ENCODE results near the gene SLC49A3.

SLC49A3 gene

DNA sequence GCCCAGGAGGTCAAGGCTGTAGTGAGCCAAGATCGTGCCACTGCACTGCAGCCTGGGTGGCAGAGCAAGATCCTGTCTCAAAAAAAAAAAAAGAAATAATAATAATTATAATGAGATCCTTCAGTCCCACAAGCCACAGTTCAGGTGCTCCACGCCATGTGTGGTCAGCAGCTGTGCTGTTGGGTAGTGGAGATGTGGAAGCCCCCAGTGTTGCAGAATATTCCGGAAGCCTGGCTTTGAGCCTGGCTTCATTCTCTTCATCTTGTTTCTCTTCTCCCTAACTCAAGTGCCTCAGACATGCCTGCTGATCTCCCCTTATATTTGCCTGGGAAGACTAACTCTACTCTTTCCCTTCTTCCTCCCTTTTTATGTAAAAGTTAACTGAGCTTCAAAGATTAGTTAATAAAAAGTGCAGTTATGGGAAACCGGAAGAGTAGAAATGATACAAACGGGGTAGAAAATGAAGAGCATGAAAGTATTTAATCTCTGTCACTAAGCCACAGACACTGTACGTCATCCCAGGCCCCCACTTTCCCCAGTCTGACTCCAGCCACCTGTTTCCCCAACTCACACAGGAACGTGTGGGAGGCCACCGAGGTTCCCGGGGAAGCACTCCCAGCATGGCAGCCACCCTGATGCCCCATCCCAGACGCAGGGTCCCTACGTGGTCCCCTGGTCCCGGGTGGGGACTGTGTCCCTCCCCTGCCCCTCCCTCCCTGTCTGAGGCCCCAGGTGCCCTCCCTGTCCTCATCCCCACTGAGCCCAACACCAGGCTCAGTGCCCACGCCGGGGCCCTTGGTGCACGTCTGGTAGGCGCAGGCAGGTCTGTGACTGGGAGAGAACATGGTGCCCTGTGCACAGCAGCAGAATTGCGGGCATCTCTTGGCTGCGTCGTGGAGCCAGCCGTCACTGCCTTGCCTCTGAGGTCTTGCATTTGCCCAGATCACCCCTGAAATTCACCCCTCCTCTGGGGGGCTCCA lies 40.7 kb upstream of the SLC49A3 start:
- H3K4me1 ChIP-seq (ENCODE audit: control insufficient read depth, insufficient read depth, low read length), result no peaks in the 10 kb centered on the region
- H3K27ac ChIP-seq (ENCODE audit: low read depth, low read length), result no peak overlapping the region
- no peaks in the 10 kb centered on the region for H3K27me3 ChIP-seq (ENCODE audit: control insufficient read depth, insufficient read depth, low read length)
- no peak overlapping the region for H3K4me3 ChIP-seq (ENCODE audit: low read length)
- H3K36me3 ChIP-seq (ENCODE audit: control insufficient read depth, insufficient read depth, low read length), result peaks cover 13% of the 10 kb centered on the region
- no peak overlapping the region for H3K9ac ChIP-seq (ENCODE audit: low read length)

- no peak overlapping the region for H3K27ac ChIP-seq (ENCODE audit: low read depth, low read length)
- H3K4me1 ChIP-seq (ENCODE audit: control insufficient read depth, insufficient read depth, low read length), result no peaks in the 10 kb centered on the region
- peaks cover 2% of the 10 kb centered on the region for H3K36me3 ChIP-seq (ENCODE audit: control insufficient read depth, insufficient read depth, low read length)
- no peaks in the 10 kb centered on the region for H3K27me3 ChIP-seq (ENCODE audit: control insufficient read depth, insufficient read depth, low read length)
- H3K4me3 ChIP-seq (ENCODE audit: low read length), result no peak overlapping the region
- H3K9ac ChIP-seq (ENCODE audit: low read length), result no peak overlapping the region
These were observed 38.6 kb upstream of the SLC49A3 start for GRCh38 chr4:727576-727975.

DNA sequence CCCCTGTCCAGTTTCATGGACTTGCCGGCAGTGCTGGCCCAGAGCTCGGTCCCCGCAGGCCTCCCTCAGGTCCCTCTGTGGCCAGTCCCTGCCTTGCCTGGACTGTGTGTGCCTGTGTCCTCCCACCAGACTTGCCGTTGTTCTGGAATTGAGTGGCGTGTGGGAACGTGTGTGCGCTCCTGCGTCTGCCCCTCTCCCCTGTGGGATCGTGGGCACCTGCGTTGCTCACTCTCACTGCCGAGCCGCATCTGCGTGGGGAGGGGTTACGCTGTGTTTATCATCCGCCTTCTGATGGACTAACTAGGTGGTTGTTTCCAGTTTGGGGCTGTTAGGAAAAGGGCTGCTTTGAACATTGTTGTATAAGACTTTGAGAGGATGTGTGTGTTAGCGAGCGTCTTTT lies 37.9 kb upstream of the SLC49A3 start:
- H3K27me3 ChIP-seq (ENCODE audit: control insufficient read depth, insufficient read depth, low read length), result no peaks in the 10 kb centered on the region
- H3K4me1 ChIP-seq (ENCODE audit: control insufficient read depth, insufficient read depth, low read length), result no peaks in the 10 kb centered on the region
- no peak overlapping the region for H3K27ac ChIP-seq (ENCODE audit: low read depth, low read length)
- no peak overlapping the region for H3K9ac ChIP-seq (ENCODE audit: low read length)
- H3K36me3 ChIP-seq (ENCODE audit: control insufficient read depth, insufficient read depth, low read length), result no peaks in the 10 kb centered on the region
- H3K4me3 ChIP-seq (ENCODE audit: low read length), result no peak overlapping the region

DNA sequence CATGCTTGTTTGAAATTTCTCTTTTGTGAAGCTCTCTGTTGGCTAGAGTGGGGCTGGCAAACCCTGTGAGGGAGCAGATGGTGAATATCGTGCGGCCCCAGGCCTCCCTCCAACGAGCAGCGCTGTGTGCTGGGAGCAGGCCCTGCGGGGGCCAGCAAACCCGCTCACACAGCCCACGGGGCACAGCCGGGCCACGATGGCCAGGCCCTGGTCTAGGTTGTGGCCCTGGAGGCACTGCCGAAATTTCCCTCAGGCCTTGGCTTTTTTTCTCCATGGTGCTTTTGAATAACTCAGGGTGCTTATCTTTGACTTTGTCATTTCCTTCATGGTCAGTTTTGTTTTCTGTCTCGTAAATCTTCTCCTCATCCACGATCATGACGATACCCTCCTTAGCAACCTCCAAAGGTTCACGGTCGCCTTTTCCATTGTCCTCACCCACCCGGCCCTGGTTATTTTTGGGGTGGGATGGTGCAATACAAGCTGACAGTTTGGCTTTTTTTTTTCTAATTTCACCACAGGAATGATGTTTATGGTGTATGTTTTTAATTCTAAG lies 37.4 kb upstream of the SLC49A3 start:
- no peaks in the 10 kb centered on the region for H3K27me3 ChIP-seq (ENCODE audit: control insufficient read depth, insufficient read depth, low read length)
- no peak overlapping the region for H3K9ac ChIP-seq (ENCODE audit: low read length)
- no peaks in the 10 kb centered on the region for H3K4me1 ChIP-seq (ENCODE audit: control insufficient read depth, insufficient read depth, low read length)
- H3K36me3 ChIP-seq (ENCODE audit: control insufficient read depth, insufficient read depth, low read length), result no peaks in the 10 kb centered on the region
- no peak overlapping the region for H3K27ac ChIP-seq (ENCODE audit: low read depth, low read length)
- no peak overlapping the region for H3K4me3 ChIP-seq (ENCODE audit: low read length)

DNA sequence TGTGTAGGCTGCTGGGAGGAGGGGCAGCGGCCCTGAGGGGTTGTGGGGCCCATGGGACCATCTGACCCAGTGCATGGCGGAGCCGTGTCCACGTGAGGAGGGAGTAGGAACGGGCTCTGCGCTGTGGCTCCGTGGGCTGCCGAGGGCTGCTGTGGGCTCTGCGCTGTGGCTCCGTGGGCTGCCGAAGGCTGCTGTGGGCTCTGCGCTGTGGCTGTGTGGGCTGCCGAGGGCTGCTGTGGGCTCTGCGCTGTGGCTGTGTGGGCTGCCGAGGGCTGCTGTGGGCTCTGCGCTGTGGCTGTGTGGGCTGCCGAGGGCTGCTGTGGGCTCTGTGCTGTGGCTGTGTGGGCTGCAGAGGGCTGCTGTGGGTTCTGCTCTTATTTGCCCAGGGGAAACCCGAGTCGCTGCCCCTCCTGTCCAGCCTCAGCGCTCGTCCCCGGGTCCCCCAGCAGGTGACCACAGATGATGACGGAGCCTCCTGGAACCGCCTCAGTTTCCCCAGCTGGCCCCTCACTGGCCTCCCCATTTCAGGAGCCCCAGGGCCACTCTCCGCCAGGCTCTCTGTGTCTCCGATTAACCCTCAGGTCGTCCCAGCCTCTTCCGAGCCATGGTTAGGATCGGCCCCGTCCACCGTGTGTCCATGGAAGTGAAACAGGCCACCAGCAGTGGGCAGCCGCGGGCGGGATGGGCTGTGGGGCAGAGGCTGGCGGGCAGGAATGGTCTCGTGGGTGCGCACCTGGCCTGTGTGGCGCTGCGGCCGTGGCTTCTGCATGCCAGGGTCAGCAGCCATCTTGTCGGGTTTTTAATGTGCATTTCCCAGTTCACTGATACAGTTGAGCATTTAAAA lies 36.7 kb upstream of the SLC49A3 start:
- Histone ChIP-seq H3K27me3 (ENCODE audit: control insufficient read depth, insufficient read depth, low read length) (no peaks in the 10 kb centered on the region), H3K4me3 (ENCODE audit: low read length) (no peak overlapping the region), H3K9ac (ENCODE audit: low read length) (no peak overlapping the region), H3K4me1 (ENCODE audit: control insufficient read depth, insufficient read depth, low read length) (no peaks in the 10 kb centered on the region), H3K36me3 (ENCODE audit: control insufficient read depth, insufficient read depth, low read length) (no peaks in the 10 kb centered on the region), H3K27ac (ENCODE audit: low read depth, low read length) (no peak overlapping the region)

GRCh38 chr4:723751-724530 lies 35.0 kb upstream of the SLC49A3 start:
- no peak overlapping the region for H3K4me3 ChIP-seq (ENCODE audit: low read length)
- H3K9ac ChIP-seq (ENCODE audit: low read length), result no peak overlapping the region
- no peaks in the 10 kb centered on the region for H3K4me1 ChIP-seq (ENCODE audit: control insufficient read depth, insufficient read depth, low read length)
- H3K27ac ChIP-seq (ENCODE audit: low read depth, low read length), result no peak overlapping the region
- no peaks in the 10 kb centered on the region for H3K27me3 ChIP-seq (ENCODE audit: control insufficient read depth, insufficient read depth, low read length)
- H3K36me3 ChIP-seq (ENCODE audit: control insufficient read depth, insufficient read depth, low read length), result no peaks in the 10 kb centered on the region

GRCh38 chr4:722851-723360 lies 34.0 kb upstream of the SLC49A3 start:
- Histone ChIP-seq H3K27me3 (ENCODE audit: control insufficient read depth, insufficient read depth, low read length) (no peaks in the 10 kb centered on the region), H3K36me3 (ENCODE audit: control insufficient read depth, insufficient read depth, low read length) (no peaks in the 10 kb centered on the region), H3K4me1 (ENCODE audit: control insufficient read depth, insufficient read depth, low read length) (no peaks in the 10 kb centered on the region), H3K4me3 (ENCODE audit: low read length) (no peak overlapping the region), H3K9ac (ENCODE audit: low read length) (no peak overlapping the region), H3K27ac (ENCODE audit: low read depth, low read length) (no peak overlapping the region)

DNA sequence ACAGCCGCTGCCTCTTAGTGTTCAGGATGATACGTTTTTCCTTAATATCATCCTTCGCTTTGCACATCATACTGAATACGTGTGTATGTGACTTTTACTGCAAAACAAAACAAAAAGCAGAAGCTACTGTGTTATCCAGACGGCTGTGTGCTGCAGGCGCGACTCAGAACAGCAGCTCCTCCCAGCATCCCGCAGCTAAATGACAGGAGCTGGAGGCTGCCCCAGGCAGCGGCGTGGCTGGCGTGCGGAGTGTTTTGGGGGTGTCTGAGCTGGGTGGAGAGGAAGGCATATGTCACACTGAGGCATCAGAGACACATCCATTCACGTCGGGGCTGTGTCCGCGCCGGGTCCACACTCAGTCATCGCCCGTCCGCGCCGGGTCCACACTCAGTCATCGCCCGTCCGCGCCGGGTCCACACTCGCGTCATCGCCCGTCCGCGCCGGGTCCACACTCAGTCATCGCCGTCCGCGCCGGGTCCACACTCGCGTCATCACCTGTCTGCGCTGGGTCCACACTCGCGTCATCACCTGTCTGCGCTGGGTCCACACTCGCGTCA lies 33.3 kb upstream of the SLC49A3 start:
- H3K27me3 ChIP-seq (ENCODE audit: control insufficient read depth, insufficient read depth, low read length), result no peaks in the 10 kb centered on the region
- no peak overlapping the region for H3K9ac ChIP-seq (ENCODE audit: low read length)
- H3K4me3 ChIP-seq (ENCODE audit: low read length), result no peak overlapping the region
- no peak overlapping the region for H3K27ac ChIP-seq (ENCODE audit: low read depth, low read length)
- H3K36me3 ChIP-seq (ENCODE audit: control insufficient read depth, insufficient read depth, low read length), result no peaks in the 10 kb centered on the region
- H3K4me1 ChIP-seq (ENCODE audit: control insufficient read depth, insufficient read depth, low read length), result no peaks in the 10 kb centered on the region

- H3K4me3 ChIP-seq (ENCODE audit: low read length), result no peak overlapping the region
- no peaks in the 10 kb centered on the region for H3K36me3 ChIP-seq (ENCODE audit: control insufficient read depth, insufficient read depth, low read length)
- no peak overlapping the region for H3K27ac ChIP-seq (ENCODE audit: low read depth, low read length)
- no peaks in the 10 kb centered on the region for H3K27me3 ChIP-seq (ENCODE audit: control insufficient read depth, insufficient read depth, low read length)
- H3K9ac ChIP-seq (ENCODE audit: low read length), result no peak overlapping the region
- H3K4me1 ChIP-seq (ENCODE audit: control insufficient read depth, insufficient read depth, low read length), result no peaks in the 10 kb centered on the region
These were observed 32.6 kb upstream of the SLC49A3 start for GRCh38 chr4:721261-722168.

- H3K27me3 ChIP-seq (ENCODE audit: control insufficient read depth, insufficient read depth, low read length), result no peaks in the 10 kb centered on the region
- no peak overlapping the region for H3K9ac ChIP-seq (ENCODE audit: low read length)
- no peak overlapping the region for H3K4me3 ChIP-seq (ENCODE audit: low read length)
- H3K36me3 ChIP-seq (ENCODE audit: control insufficient read depth, insufficient read depth, low read length), result no peaks in the 10 kb centered on the region
- no peak overlapping the region for H3K27ac ChIP-seq (ENCODE audit: low read depth, low read length)
- H3K4me1 ChIP-seq (ENCODE audit: control insufficient read depth, insufficient read depth, low read length), result no peaks in the 10 kb centered on the region
These were observed 31.3 kb upstream of the SLC49A3 start for GRCh38 chr4:720111-720860.
